GM15510 (cell line): ENCODE data around the gene AMER2.

Source experiments
- POLR2A ChIP-seq: IDR thresholded peaks from 3 replicates; pipeline ENCODE4 v1.6.1; 2011; ENCODE audit warnings: borderline replicate concordance; ENCODE audit not compliant: insufficient read length; ENCODE audit errors: extremely low read depth

AMER2 gene

DNA sequence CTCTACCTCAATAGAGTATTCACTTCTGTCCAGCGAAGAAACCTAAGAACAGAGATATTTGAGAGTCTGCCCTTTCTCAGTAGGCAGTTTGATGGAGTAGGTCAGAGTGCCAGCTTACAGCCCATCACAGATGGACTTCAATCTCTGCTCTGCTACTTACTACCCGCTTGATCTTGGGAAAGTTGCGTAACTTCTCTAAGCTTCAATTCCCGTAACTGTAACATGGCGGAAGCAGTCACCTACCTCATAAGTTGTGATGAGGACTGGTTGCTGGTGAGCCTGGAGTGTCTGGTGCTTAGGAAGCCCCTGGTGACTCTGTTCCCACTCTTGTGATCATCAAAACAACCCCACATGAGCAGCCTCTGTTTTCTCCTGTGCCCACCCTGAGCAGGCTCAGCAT is 31.0 kb downstream of the AMER2 start:
- no peak for TF ChIP-seq POLR2A

DNA sequence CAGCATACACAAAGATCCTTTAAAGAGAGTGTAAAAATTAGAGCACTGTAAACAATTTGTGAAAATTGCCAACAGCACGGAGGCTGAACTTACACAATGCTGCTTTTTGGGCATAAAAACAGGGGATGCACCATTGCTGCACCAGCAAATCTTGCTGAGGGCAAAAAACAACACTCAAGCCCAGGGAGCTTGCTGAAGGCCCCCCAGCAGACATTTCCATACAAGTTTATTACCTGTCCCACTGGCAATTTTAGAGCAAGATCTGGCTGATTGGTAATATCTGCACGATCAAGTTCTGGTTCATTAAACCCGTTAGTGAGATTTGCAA is 34.3 kb downstream of the AMER2 start:
- TF ChIP-seq POLR2A, result no peak

DNA sequence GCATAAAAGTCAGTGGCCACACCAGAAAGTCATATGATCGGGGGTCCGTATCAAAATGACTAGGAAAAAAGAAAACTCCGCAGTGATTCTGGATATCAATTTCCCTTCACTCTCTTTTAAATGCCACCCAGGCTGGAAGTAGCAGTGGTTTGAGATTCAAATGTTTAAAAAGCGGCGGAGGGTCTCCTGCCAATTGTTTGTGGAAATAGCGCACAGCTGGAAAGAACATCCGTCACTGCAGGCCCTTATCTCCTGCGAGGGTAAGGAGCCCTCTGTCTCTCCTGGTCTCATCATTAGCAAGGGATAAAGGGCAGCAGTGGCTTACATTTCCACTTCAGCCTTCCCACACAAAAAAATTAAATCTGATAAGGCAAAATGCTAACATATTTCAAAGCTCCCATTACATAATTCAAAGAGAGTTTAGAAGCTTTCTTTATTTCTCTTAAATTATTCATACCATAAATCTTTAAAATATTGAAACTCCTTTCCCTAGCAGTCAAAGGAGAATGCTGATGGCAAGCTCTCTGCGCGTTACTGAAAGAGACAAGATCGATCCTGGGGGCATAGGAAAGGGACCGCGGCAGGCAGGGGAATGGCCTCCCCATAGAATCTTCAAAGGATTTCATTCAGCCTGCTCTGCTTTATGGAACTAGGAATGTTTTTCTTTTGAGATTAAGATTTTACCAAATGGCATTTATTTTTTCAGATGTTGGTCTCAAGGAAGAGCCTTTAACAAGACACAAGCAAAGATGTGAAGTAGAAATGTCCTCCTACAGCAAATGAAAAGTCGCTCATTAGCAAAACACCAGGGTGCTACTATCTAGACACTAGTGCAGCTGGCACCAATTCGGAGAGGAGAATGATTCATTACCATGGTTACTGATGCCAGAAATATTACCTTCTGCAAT is 35.0 kb downstream of the AMER2 start:
- TF ChIP-seq POLR2A, result no peak

DNA sequence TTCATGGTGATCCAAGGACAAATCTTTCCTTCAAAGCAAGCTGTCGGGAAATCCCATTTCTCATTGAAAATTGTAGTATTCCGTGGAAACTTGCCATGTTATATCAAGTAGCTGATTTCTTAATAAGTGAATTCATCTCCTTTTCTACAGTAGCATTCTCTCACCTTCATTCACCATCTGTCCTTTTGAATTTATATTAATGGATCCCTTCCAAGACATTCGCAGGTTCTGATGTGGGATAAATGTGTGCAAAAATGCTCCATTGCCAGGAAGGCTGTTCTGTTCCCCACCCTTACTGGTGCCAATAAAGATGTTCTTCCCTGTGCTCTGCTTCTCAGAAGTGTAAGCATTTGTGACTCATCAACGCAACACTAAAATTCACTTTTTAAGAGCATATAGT is 36.2 kb downstream of the AMER2 start:
- TF ChIP-seq POLR2A, result no peak

DNA sequence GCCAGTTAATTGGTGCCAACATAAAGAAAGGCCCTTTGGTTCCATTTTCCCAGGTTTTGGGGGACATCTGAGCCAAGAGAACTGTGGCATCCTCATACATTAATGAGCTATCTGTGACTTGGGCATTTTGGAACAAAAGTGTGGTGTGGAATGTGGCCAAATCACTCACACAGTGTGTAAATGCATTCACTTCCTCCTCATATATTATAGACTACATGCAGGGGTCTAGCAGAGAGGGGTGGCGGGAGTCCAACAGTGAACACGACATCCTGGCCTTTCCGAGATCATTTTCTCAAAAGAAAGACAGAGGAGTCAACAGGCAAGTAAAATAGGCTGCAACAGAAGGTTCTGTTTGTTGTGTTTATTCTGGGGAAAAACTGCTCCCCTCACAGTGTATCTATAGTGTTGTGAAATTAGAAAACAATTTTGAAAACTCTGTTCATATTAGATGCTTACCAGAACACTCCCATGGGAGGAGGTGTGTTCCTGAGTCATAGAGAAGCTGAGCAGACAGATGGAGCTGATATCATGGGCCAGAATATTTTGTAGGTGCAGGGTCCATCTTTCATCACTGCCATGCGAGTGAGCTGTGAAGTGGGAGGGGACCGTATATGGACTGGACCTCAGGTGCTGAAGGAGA is 39.2 kb downstream of the AMER2 start:
- no peak for TF ChIP-seq POLR2A

DNA sequence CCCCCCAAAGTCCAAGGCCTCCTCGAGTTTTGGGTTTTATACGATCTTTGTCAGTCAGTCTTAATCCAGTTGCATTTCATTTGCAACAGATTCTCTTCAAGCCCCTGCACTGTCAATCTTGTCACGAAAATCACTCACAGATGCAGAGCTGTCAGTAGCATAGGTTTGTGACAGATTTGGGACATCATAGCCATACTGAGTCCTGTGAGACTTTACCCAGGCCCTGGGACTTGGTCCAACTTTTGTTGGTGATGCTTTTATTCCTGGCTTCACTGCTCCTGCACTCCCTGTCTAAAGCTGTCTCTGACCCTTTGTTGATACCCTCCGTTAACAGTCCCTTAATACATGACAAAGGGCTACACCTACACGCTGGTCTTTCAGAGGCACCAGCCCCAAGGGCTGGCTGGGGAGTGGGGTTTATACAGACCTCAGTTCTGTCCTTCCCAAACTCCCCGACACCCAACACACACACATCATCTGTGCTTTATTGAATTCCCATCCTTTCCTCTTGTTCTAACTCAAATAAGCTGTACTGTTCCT is 40.1 kb downstream of the AMER2 start:
- TF ChIP-seq POLR2A, result no peak

DNA sequence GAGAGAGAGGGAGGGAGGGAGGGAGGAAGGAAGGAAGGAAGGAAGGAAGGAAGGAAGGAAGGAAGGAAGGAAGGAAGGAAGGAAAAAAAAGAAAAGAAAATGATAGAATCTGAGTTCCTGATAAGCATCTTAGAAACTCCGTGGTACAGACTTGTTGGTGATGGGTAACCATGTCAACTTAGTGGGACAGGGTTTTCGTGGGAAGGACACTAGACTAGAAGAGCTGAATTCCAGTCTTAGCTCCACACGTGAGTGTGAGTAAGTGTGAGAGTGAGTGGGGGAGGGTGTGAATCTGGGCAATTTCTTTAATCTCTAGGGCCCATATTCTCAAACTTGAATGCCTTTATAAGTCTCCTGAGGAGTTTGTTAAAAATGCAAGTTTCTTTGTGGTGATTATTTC is 41.1 kb downstream of the AMER2 start:
- TF ChIP-seq POLR2A, result no peak

DNA sequence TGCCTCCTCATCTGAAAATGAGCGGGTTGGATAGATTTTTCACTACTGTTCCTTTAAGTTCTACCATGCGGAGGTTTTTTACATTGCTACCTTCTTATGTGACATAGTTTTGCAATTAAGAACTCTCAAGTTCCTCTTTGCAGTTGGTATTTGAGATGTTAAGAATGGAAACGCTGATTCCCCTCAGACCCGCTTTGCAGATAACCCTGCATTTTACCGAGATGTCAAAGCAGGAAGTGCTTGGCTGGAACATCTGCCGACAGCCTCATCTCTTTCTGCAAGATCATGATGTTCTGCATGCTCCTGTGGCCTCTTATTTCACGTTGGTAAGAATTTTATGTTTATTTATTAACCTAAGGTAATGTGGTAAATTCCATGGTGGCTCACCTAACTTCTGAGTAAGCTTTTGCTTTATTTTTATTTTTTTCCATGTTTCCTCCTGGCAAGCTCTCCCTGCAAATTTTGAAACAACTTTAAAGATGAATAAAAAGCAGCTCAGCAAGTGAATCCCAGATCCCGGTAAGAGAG is 53.6 kb downstream of the AMER2 start:
- no peak for TF ChIP-seq POLR2A

DNA sequence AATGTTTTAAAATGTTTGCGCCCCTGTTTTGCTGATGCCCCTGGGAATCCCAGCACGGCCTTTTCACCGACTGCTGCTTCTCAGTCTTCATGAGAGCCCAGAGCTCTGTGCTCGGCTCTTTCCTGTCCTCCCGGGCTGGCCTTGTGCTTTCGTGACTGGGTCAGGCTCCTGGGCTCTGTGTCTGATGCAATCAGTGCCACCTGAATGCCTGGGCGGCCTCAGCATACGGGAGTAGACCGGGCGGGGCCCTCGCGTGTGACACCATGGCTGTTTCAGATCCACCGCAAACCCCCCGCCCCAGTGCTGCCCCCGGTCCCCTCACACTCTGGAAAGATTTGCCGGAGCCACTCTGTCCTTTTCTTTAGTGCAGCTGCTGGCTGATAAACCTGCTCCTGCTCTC is 54.8 kb downstream of the AMER2 start:
- TF ChIP-seq POLR2A, result no peak

DNA sequence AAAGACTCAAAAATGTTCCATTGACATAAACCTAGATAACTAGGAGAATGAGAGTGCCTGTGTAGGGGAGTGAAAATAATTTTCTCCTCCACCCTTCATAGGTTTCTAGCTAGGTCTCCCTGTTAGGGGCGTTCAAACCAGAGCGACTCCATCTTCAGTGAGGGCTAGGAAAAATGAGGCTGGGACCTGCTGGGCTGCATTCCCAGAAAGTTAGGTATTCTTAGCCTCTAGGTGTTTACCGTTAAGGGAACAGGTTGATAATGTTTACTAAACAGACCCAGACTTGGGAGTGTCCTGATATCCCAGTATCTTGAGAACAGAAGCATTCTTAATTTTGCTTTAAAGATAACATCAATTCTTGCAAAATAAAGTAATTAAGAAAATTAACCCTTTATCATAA is 56.0 kb downstream of the AMER2 start:
- no peak for TF ChIP-seq POLR2A

DNA sequence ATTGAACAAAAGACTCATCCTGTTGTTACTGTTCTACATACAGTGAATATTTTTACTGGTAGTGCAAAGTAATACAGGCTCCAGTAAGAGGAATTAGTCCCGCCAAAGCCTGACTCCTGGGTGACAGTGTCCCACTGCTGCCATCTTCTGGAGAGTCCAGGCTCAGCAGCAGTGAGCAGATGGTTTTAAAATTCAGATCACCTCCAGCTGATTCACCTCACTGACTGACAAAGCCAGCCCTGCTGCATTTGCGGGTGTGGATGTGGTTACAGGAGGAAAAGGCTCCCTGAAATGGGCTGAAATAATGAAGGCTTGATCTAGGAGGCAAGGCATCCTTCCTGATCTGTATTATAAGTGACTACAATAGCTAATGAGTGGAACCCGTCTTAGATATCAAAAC is 57.9 kb downstream of the AMER2 start:
- no peak for TF ChIP-seq POLR2A

DNA sequence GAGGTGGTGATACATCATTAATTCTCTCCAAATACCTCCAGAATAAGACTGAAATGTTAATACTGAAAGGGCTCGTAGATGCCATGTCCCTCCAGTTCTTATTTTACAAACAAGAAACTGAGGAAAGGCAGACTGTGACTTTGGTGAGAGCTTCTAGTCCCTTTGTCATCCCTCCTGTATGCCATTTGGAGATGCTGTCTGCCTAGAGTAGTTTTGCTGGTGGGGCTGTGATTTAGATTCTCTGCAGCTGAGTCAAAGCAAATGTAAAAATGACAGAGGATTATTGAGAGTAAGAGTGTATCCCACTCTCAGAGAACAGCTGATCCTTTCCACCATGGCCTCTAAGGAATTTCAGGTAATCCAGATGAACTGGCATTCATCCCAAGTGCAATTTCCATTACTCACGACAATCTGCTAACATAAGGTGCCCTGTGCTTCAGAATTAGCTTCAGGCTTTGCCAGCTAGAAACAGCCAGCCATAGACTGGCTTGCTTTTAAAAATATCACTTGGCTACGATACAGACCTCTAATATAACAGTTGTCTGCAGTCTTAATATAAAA is 59.3 kb downstream of the AMER2 start:
- TF ChIP-seq POLR2A, result no peak
